B cell (primary cell): ENCODE data around the gene BRI3. TPM values are rescaled to one million over a fixed set of nuclear protein-coding genes. Genes with fewer than 3 reads are reported as not detected.

Experiments used
- ATAC-seq: fragments of 200-7000 bp; cut with Tn5 transposase; one replicate; pipeline ENCODE4 v1.10.0; 2021; ENCODE audit warnings: low read depth, mild to moderate bottlenecking, moderate number of reproducible peaks, moderate library complexity
- CTCF ChIA-PET: fragments of 350-600 bp; sonication (Branson Sonifier 250); formaldehyde crosslinking; loops from one replicate; lab custom pipeline; 2021; ENCODE audit warnings: antibody characterized with exemption, inconsistent platforms; lab: Charles Lee
- POLR2A ChIA-PET: fragments of 350-600 bp; sonication (Branson Sonifier 250); formaldehyde crosslinking; loops from one replicate; lab custom pipeline; 2021; ENCODE audit warnings: antibody characterized with exemption; lab: Charles Lee
- DNase-seq: peaks from one replicate; pipeline ENCODE4 v3.0.0; 2013
- H2AFZ ChIP-seq: 2 replicates; pipeline ENCODE4 v1.6.1; 2012; ENCODE audit warnings: mild to moderate bottlenecking, low read depth, low read length; ENCODE audit not compliant: insufficient read depth, poor library complexity, severe bottlenecking
- H3K27ac ChIP-seq, 2 donors: 1 replicate in 1 of 2; 2 replicates in 1 of 2; pipeline ENCODE4 v1.5.1; 2012 to 2013; ENCODE audit warnings: low read length in 2 of 2, mild to moderate bottlenecking in 2 of 2, moderate library complexity in 1 of 2
- H3K27me3 ChIP-seq, 4 experiments: fragments of 200-600 bp in 1 of 4; sonication (generic) in 1 of 4; replicated peaks in 1 of 4; 1 replicate in 2 of 4; 2 replicates in 2 of 4; pipeline versions ENCODE4 v1.6.1 to v1.7.0; 2013 to 2016; ENCODE audit warnings: low read length in 3 of 4, mild to moderate bottlenecking in 2 of 4, mixed read lengths in 1 of 4, moderate library complexity in 1 of 4; ENCODE audit not compliant: insufficient read depth in 4 of 4, control insufficient read depth in 3 of 4; ENCODE audit errors: control extremely low read depth in 1 of 4
- H3K36me3 ChIP-seq, 2 experiments: replicated peaks in 1 of 2; 1 replicate in 1 of 2; 2 replicates in 1 of 2; pipeline versions ENCODE4 v1.6.1 to v1.7.1; 2013; ENCODE audit warnings: low read length in 1 of 2; ENCODE audit not compliant: insufficient read depth in 2 of 2, control insufficient read depth in 1 of 2; ENCODE audit errors: control extremely low read depth in 1 of 2, extremely low read depth in 1 of 2
- H3K4me1 ChIP-seq, 2 donors: fragments of 200-600 bp in 1 of 2; sonication (generic) in 1 of 2; 1 replicate in 1 of 2; 2 replicates in 1 of 2; pipeline versions ENCODE4 v1.5.1 to v1.6.1; 2013 to 2017; ENCODE audit warnings: low read length in 2 of 2; ENCODE audit not compliant: control insufficient read depth in 2 of 2, insufficient read depth in 2 of 2
- H3K4me2 ChIP-seq: replicated peaks from 2 replicates; pipeline ENCODE3; 2012; ENCODE audit warnings: mild to moderate bottlenecking, low read depth, low read length; ENCODE audit not compliant: poor library complexity, severe bottlenecking
- H3K4me3 ChIP-seq, 5 experiments: fragments of 200-600 bp in 1 of 5; sonication (generic) in 1 of 5; 1 replicate in 3 of 5; 2 replicates in 2 of 5; pipeline versions ENCODE4 v1.5.1 to v1.7.0; 2011 to 2016; ENCODE audit warnings: low read length in 4 of 5, mild to moderate bottlenecking in 4 of 5, low read depth in 2 of 5, control low read depth in 1 of 5, moderate library complexity in 1 of 5; ENCODE audit not compliant: insufficient read depth in 1 of 5; ENCODE audit errors: control extremely low read depth in 1 of 5, extremely low read depth in 1 of 5
- H3K79me2 ChIP-seq: fragments of 200-600 bp; sonication (generic); one replicate; pipeline ENCODE4 v1.6.0; 2016; ENCODE audit warnings: low read length; ENCODE audit not compliant: control insufficient read depth, insufficient read depth
- H3K9ac ChIP-seq: fragments of 200-600 bp; sonication (generic); 2 replicates; pipeline ENCODE4 v1.6.1; 2017; ENCODE audit warnings: mild to moderate bottlenecking, low read length, moderate library complexity
- H3K9me3 ChIP-seq, 3 donors: one replicate each; pipeline versions ENCODE4 v1.6.1 to v1.7.1; 2013; ENCODE audit warnings: low read length in 2 of 3; ENCODE audit not compliant: control insufficient read depth in 2 of 3, insufficient read depth in 1 of 3; ENCODE audit errors: control extremely low read depth in 1 of 3
- H4K20me1 ChIP-seq: 2 replicates; pipeline ENCODE4 v1.6.0; 2012; ENCODE audit warnings: mild to moderate bottlenecking, low read length; ENCODE audit not compliant: insufficient read depth, control insufficient read depth, poor library complexity, severe bottlenecking
- H3K27ac Mint-ChIP-seq: one replicate; pipeline ENCODE4 v1.8.0; 2021; ENCODE audit warnings: mixed read lengths
- H3K27me3 Mint-ChIP-seq: one replicate; pipeline ENCODE4 v1.8.0; 2021; ENCODE audit warnings: mixed read lengths
- H3K4me1 Mint-ChIP-seq: one replicate; pipeline ENCODE4 v1.8.0; 2021; ENCODE audit warnings: mixed read lengths
- H3K4me3 Mint-ChIP-seq: one replicate; pipeline ENCODE4 v1.8.0; 2021; ENCODE audit warnings: mixed read lengths
- H3K9me3 Mint-ChIP-seq: one replicate; pipeline ENCODE4 v1.8.0; 2022; ENCODE audit warnings: mixed read lengths; ENCODE audit not compliant: insufficient read depth
- CTCF ChIP-seq: fragments of 200-600 bp; IDR thresholded peaks from one replicate; pipeline ENCODE4 v1.8.0; 2022; ENCODE audit warnings: antibody characterized with exemption, mild to moderate bottlenecking
- EZH2 ChIP-seq: IDR thresholded peaks from 2 replicates; pipeline ENCODE4 v1.6.1; 2012; ENCODE audit warnings: borderline replicate concordance, low read depth, mild to moderate bottlenecking, moderate library complexity, low read length; ENCODE audit not compliant: insufficient read depth, poor library complexity, severe bottlenecking
- WGBS: methylation state at CpG from one replicate; pipeline ENCODE4 v1.1.5; 2013; ENCODE audit warnings: missing lambda C conversion rate; ENCODE audit not compliant: insufficient coverage; 5-methylcytosine and 5-hydroxymethylcytosine counted together
- intact Hi-C: fragments of 100-400 bp; cut with micrococcal nuclease; formaldehyde crosslinking; loops from one replicate; pipeline ENCODE4 v1.10.0; 2022
- polyA plus RNA-seq: library from polyadenylated mRNA; depleted of rRNA; stranded (reverse); fragments of >200 nt; gene quantifications from 2 replicates; pipeline ENCODE4 v1.2.3, GENCODE V29; 2012
- total RNA-seq, 2 donors: library from RNA; stranded (reverse); fragments of 120-200 nt in 1 of 2; gene quantifications; 1 replicate in 1 of 2; 2 replicates in 1 of 2; pipeline versions ENCODE4 v1.2.3 to v1.2.4, GENCODE V29; 2013 to 2022

Gene BRI3
- total and polyA plus RNA-seq, 2 donors (not counting 1 experiment from before 2014, with no cell fraction given), result 21.6 to 86.7 TPM

DNA sequence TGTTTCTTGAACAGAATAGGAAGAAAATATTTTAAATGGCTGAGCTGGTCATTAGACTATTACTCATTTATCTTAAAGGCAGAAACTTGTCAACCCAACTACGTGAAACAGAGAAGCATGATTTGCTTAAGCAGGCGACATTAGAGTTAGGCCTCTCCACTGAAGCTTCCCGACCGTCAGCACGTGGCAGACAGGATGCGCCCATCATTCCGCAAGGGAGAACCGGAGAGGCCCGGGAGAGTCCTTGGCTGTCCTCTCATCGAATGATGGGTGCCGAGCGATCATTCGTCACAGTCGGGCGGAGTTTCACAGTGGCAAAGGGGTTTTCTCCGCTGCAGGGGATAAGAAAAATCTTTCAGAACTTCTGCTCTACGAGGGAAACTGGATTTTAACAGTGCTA is 11.8 kb downstream of the BRI3 start:
- Histone ChIP-seq H4K20me1 (peaks cover 19% of the 10 kb centered on the region), H3K9me3 (no peaks in the 10 kb centered on the region), H3K36me3 (peaks cover 1 to 10% of the 10 kb centered on the region in 2 experiments), H3K27me3 (no peaks in the 10 kb centered on the region), H3K4me2 (no peak overlapping the region), H3K4me3 (no peak overlapping the region), H3K27ac (no peak overlapping the region), H3K79me2 (peaks cover under 1% of the 10 kb centered on the region), H3K4me1 (peaks cover 0 to 3% of the 10 kb centered on the region in 2 donors), H3K9ac (no peak overlapping the region), H2AFZ (no peak overlapping the region)
- intact Hi-C loops, result no loop called here
- H3K4me1 Mint-ChIP-seq, result no peaks in the 10 kb centered on the region
- POLR2A ChIA-PET, result no interaction called here
- no peaks in the 10 kb centered on the region for H3K27me3 Mint-ChIP-seq
- CTCF ChIA-PET, result interaction anchor here (0.6 to 2.8 kb wide), 4 partner anchors 22 to 548 kb away, joined by 3 to 23 read pairs (median 4); partner anchors contain the start of gene BAIAP2L1
- no peak overlapping the region for H3K27ac Mint-ChIP-seq
- H3K9me3 Mint-ChIP-seq, result no peaks in the 10 kb centered on the region
- 92% methylated on average over 17 of the region's 17 CpGs for WGBS
- ATAC-seq (no peak), DNase-seq (no peak)
- no peak overlapping the region for H3K4me3 Mint-ChIP-seq
- no peak for TF ChIP-seq CTCF
- TF ChIP-seq EZH2, result no peak

DNA sequence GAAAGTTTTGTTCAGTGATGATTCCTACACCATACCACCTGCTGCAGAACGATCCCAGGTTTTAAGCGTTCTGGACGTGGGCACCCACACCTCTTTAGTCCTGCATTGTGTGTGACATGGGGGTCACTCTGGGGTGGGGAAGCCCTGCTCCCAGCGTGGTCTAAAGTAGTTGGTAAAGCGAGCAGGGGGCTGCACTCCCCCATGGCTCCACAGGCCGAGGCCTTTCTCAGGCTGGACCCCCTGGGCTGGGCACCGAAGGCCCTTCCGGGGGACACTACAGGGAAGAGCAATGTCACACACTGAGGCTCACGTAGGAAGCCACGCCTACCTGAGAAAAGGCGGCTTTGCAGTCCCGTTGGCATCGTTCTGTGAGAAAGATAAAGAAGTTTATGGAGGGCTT is 12.3 kb downstream of the BRI3 start:
- Histone ChIP-seq H3K9me3 (no peaks in the 10 kb centered on the region), H3K27ac (no peak overlapping the region), H3K36me3 (peaks cover 1 to 10% of the 10 kb centered on the region in 2 experiments), H3K27me3 (no peaks in the 10 kb centered on the region), H2AFZ (no peak overlapping the region), H3K9ac (no peak overlapping the region), H3K4me3 (no peak overlapping the region), H3K4me2 (no peak overlapping the region), H3K4me1 (peaks cover 0 to 3% of the 10 kb centered on the region in 2 donors), H3K79me2 (no peaks in the 10 kb centered on the region), H4K20me1 (peaks cover 15% of the 10 kb centered on the region)
- DNase-seq, result no peak
- POLR2A ChIA-PET, result no interaction called here
- H3K27me3 Mint-ChIP-seq, result no peaks in the 10 kb centered on the region
- H3K4me3 Mint-ChIP-seq, result no peak overlapping the region
- H3K9me3 Mint-ChIP-seq, result no peaks in the 10 kb centered on the region
- TF ChIP-seq CTCF, result no peak
- no peak for TF ChIP-seq EZH2
- H3K27ac Mint-ChIP-seq, result no peak overlapping the region
- CTCF ChIA-PET, result interaction anchor here (0.8 to 2.8 kb wide), 8 partner anchors 11 to 547 kb away, joined by 3 to 23 read pairs (median 4); partner anchors contain the start of gene BAIAP2L1
- no peaks in the 10 kb centered on the region for H3K4me1 Mint-ChIP-seq
- intact Hi-C loops, result no loop called here
- WGBS, result 96% methylated on average over 9 of the region's 13 CpGs
- no peak for ATAC-seq
